ENCODE results near the gene VPS8. TPM values are rescaled to one million over a fixed set of nuclear protein-coding genes. Genes with fewer than 3 reads are reported as not detected.

VPS8 gene
- total RNA-seq, 2 donors from 2014 or later: 40.1 to 78.0 TPM

- DNase-seq (ENCODE audit: low spot score) (no peak), ATAC-seq (ENCODE audit: insufficient number of reproducible peaks, low FRiP score, low read depth) (no peak)
- Histone ChIP-seq H3K27ac (no peak overlapping the region), H3K4me3 (no peak overlapping the region), H3K27me3 (replicated peaks; ENCODE audit: insufficient read depth) (no peaks in the 10 kb centered on the region), H3K9me3 (no peaks in the 10 kb centered on the region), H3K4me1 (ENCODE audit: control insufficient read depth in 1 of 2, low read depth in 2 of 2) (no peaks in the 10 kb centered on the region), H3K36me3 (peaks cover 6% of the 10 kb centered on the region)
- TF ChIP-seq CTCF (IDR thresholded peaks at IDR 0.05): no peak
These were observed 68.5 kb downstream of the VPS8 start for GRCh38 chr3:184880276-184881019.

DNA sequence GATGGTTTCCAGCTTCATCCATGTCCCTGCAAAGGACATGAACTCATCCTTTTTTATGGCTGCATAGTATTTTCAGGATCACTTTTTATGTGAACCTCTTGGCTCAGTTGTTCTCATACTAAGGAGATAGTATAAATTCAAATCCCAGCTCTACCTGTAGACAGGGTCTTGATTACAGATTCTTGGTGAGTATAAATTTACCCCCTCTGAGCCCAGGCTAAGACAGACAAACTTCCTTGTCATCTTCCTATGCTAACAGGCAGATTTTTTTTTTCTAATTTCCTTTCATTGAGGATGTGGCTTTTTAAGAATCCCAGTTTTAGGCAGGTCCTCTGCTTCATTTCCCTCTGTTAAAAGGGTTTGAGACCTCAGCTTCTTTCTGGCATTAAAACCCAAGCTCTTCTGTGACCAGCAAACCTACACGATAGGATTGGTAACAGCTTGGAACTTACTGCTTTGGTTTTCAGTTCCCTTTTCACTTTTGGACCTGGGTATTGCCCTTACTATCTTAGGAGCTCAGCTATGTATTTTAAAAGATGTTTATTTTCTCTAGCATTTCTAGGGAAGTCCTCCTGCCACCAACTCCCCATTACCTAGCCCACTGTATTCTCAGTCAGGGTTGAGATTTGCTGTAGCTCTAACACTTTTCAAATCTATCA is 72.5 kb downstream of the VPS8 start:
- H3K4me3 ChIP-seq: no peak overlapping the region
- no peaks in the 10 kb centered on the region for H3K27me3 ChIP-seq (replicated peaks; ENCODE audit: insufficient read depth)
- DNase-seq (ENCODE audit: low spot score) (no peak), ATAC-seq (ENCODE audit: insufficient number of reproducible peaks, low FRiP score, low read depth) (no peak)
- no peak for TF ChIP-seq CTCF (IDR thresholded peaks at IDR 0.05)
- peaks cover 1% of the 10 kb centered on the region for H3K36me3 ChIP-seq
- H3K27ac ChIP-seq: no peak overlapping the region
- H3K4me1 ChIP-seq (ENCODE audit: control insufficient read depth in 1 of 2, low read depth in 2 of 2): no peaks in the 10 kb centered on the region
- no peaks in the 10 kb centered on the region for H3K9me3 ChIP-seq

DNA sequence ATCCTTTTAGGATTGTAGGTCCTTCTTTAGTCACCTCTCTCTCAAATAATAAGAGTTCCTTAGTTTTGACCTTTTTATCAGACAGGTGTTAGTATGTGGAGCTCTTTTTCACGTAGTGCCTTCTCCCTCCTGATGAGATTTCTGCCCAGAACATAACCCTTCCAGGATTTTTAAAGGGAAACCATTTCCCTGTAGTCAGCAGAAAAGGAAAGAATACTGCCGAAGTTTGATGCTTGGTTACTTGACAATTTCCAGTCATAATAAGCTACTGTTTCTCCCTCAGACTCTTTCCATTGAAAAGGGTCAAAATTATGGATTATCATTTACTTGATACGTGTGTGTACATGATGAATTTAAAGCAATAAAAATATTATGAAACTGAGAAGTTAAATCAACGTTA is 73.1 kb downstream of the VPS8 start:
- Histone ChIP-seq H3K4me3 (no peak overlapping the region), H3K9me3 (no peaks in the 10 kb centered on the region), H3K27ac (no peak overlapping the region), H3K27me3 (replicated peaks; ENCODE audit: insufficient read depth) (no peaks in the 10 kb centered on the region), H3K4me1 (ENCODE audit: control insufficient read depth in 1 of 2, low read depth in 2 of 2) (no peaks in the 10 kb centered on the region), H3K36me3 (no peaks in the 10 kb centered on the region)
- DNase-seq (ENCODE audit: low spot score): no peak
- TF ChIP-seq CTCF (IDR thresholded peaks at IDR 0.05): no peak
- ATAC-seq (ENCODE audit: insufficient number of reproducible peaks, low FRiP score, low read depth): no peak

- no peak overlapping the region for H3K27ac ChIP-seq
- no peaks in the 10 kb centered on the region for H3K9me3 ChIP-seq
- no peak for TF ChIP-seq CTCF (IDR thresholded peaks at IDR 0.05)
- ATAC-seq (ENCODE audit: insufficient number of reproducible peaks, low FRiP score, low read depth) (no peak), DNase-seq (ENCODE audit: low spot score) (no peak)
- H3K4me3 ChIP-seq: no peak overlapping the region
- no peaks in the 10 kb centered on the region for H3K4me1 ChIP-seq (ENCODE audit: control insufficient read depth in 1 of 2, low read depth in 2 of 2)
- no peaks in the 10 kb centered on the region for H3K36me3 ChIP-seq
- H3K27me3 ChIP-seq (replicated peaks; ENCODE audit: insufficient read depth): no peaks in the 10 kb centered on the region
These were observed 75.6 kb downstream of the VPS8 start for GRCh38 chr3:184887574-184887973.

DNA sequence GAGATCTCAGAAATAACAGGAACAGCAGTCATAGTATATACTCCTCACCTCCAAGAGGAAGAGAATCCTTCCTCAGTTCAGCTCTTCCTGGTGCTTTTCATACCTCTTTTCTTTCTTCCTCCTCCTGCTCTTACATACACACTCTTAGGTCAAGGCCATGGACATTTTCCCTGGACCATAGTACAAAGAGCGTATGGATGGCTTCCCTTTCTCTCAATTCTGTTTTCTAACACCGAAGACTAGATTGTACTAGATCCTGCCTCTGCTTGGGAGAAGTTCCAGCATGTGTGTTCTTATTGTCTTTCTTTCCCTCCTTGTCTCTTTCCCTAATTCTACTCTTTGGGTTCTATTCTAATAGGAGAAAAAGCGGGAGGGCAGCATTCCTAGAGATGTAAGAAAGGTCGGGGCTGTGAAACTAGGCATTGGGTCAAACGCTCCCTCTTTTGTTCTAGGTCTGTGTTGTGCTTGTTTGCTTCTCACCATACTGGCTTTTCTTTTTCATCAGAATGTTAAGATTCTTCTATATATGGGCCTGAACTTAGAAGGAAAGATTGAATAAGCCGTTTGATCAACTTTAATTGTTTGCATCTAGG is 77.4 kb downstream of the VPS8 start:
- no peak for ATAC-seq (ENCODE audit: insufficient number of reproducible peaks, low FRiP score, low read depth)
- no peak overlapping the region for H3K27ac ChIP-seq
- no peak for TF ChIP-seq CTCF (IDR thresholded peaks at IDR 0.05)
- no peaks in the 10 kb centered on the region for H3K9me3 ChIP-seq
- no peak overlapping the region for H3K4me3 ChIP-seq
- DNase-seq (ENCODE audit: low spot score): no peak
- H3K4me1 ChIP-seq (ENCODE audit: control insufficient read depth in 1 of 2, low read depth in 2 of 2): no peaks in the 10 kb centered on the region
- no peaks in the 10 kb centered on the region for H3K27me3 ChIP-seq (replicated peaks; ENCODE audit: insufficient read depth)
- no peaks in the 10 kb centered on the region for H3K36me3 ChIP-seq

Data from thoracic aorta (tissue), 2 donors.